AG09309 (cell line): ENCODE measurements around the gene CBS.
"Not testable (repeated sequence)": the region's sequence is repeated elsewhere in the genome, so short reads cannot be mapped to it uniquely, and the experiment has no call there.

Source experiments
- DNase-seq: peaks from one replicate; pipeline ENCODE4 v3.0.0-alpha.2; 2010; ENCODE audit warnings: low read depth
- H3K4me3 ChIP-seq: 2 replicates; pipeline ENCODE4 v1.5.1; 2011; ENCODE audit warnings: mild to moderate bottlenecking, low read depth, low read length, moderate library complexity; ENCODE audit not compliant: control insufficient read depth
- TF ChIP-seq, protein P1 (sequence below): IDR thresholded peaks from 2 replicates; pipeline ENCODE4 v1.5.1; 2011; ENCODE audit warnings: mild to moderate bottlenecking, low read depth, low read length, inconsistent platforms; ENCODE audit not compliant: insufficient read depth, control insufficient read depth; ENCODE audit errors: missing control alignments

Gene CBS

GRCh38 chr21:43018519-43018918 lies 57.1 kb downstream of the CBS start:
- H3K4me3 ChIP-seq: no peak overlapping the region
- TF ChIP-seq, protein P1, sequence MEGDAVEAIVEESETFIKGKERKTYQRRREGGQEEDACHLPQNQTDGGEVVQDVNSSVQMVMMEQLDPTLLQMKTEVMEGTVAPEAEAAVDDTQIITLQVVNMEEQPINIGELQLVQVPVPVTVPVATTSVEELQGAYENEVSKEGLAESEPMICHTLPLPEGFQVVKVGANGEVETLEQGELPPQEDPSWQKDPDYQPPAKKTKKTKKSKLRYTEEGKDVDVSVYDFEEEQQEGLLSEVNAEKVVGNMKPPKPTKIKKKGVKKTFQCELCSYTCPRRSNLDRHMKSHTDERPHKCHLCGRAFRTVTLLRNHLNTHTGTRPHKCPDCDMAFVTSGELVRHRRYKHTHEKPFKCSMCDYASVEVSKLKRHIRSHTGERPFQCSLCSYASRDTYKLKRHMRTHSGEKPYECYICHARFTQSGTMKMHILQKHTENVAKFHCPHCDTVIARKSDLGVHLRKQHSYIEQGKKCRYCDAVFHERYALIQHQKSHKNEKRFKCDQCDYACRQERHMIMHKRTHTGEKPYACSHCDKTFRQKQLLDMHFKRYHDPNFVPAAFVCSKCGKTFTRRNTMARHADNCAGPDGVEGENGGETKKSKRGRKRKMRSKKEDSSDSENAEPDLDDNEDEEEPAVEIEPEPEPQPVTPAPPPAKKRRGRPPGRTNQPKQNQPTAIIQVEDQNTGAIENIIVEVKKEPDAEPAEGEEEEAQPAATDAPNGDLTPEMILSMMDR: no peak
- no peak for DNase-seq

DNA sequence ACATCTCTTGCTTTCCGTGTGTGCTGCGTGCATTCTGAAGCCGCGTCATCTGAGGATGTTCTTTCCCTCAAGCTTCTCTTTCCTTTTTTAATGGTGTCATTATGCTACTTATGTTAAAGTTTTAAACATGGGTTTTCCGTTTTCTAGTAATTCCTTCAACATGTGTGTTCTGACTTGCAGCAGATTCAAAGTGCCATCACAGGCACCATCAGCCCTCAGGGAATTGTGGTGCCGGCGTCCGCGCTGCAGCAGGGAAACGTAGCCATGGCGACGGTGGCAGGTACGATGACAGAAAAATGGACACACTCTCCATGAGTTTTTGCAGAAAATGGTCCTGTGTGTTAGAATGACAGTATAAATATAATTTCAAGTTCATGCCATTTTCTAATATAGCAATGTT lies 58.9 kb downstream of the CBS start:
- H3K4me3 ChIP-seq: no peak overlapping the region
- TF ChIP-seq, protein P1: no peak
- no peak for DNase-seq

GRCh38 chr21:43015906-43016540 lies 59.6 kb downstream of the CBS start:
- TF ChIP-seq, protein P1: no peak
- DNase-seq: no peak
- H3K4me3 ChIP-seq: no peak overlapping the region

DNA sequence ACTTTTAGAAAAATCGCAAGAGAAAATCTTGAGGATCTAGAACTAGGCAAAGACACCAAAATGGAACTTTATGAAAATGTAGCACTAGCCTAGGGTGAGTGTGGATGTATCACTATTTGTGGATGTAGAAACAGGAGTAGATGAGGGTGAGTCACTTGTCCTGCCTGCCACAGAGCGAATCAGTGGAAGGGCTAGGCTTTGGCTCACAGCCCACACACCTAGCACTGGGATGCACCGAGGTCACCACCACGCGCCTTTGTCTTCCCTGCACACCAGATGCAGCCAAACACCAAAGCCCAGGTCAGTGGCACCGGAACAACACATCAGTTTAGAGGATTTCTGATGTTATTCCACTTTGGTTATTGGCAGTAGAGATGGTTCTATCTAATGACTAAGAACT lies 63.0 kb downstream of the CBS start:
- TF ChIP-seq, protein P1: no peak
- DNase-seq: no peak
- no peak overlapping the region for H3K4me3 ChIP-seq

GRCh38 chr21:43006874-43007208 lies 68.8 kb downstream of the CBS start:
- DNase-seq: no peak
- H3K4me3 ChIP-seq: no peak overlapping the region
- TF ChIP-seq, protein P1: no peak

DNA sequence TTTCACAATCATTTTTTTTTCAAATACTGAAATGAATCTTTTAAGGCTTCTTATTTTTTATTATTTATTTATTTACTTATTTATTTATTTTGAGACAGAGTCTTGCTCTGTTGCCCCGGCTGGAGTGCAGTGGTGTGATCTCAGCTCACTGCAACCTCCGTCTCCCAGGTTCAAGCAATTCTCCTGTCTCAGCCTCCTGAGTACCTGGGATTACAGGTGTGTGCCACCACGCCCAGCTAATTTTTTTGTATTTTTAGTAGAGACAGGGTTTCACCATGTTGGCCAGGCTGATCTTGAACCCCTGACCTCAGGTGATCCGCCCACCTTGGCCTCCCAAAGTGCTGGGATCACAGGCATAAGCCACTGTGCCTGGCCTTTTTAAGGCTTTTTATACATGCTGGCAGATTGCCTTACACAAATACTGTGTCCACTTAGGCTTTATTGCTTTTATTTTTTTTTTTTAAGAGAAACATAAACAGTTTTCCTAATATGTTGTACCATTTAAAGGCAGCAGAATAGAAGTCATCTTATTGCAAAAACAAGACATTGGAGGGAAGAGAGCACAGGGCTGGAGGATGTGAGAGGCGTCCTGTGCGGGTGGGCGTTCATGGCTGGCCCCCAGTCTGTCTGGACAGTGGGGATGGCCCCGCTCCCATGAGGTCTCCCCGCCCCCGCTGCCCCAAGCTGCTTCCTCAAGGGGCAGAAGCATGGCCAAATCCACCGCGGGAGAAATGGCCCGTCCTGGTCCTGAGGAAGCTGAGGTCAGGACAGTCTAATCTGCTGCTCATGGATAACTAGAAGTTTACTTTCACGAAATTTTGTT lies 69.4 kb downstream of the CBS start:
- DNase-seq, H3K4me3 ChIP-seq: not testable (repeated sequence)

DNA sequence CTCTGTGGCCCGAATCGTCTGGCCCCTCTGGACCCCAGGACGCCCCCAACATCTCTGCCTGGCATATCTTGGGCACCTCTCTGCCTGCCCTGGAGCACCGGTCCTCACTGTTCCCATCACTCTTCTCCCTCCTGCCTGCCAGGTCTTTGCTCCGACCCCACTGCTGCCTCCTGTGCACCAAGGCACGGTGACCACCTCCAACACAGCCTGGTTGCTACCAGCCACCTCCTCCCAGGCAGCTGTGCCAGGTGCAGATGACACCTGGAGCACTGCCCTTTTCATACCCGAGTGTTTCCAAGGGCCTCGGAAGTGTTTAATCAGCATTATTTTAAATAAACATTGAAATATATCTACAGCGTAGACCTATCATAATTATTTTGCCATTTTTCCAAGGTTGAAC lies 70.0 kb downstream of the CBS start:
- TF ChIP-seq, protein P1: no peak
- no peak overlapping the region for H3K4me3 ChIP-seq
- no peak for DNase-seq
